Activated T-helper 9 cell treated with anti-CD3 and anti-CD28 coated beads, Interleukin-2, amount 50 U/mL, for 16 hours (primary cell): Measurements from ENCODE around the gene RPP25.
A peak's percentile ranks its signal among the peaks of the same experiment; 100 is the strongest.

Experiments
- DNase-seq: peaks from one replicate; pipeline ENCODE4 v3.0.0-alpha.2; 2020; ENCODE audit warnings: low read depth

The RPP25 gene, protein sequence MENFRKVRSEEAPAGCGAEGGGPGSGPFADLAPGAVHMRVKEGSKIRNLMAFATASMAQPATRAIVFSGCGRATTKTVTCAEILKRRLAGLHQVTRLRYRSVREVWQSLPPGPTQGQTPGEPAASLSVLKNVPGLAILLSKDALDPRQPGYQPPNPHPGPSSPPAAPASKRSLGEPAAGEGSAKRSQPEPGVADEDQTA

DNA sequence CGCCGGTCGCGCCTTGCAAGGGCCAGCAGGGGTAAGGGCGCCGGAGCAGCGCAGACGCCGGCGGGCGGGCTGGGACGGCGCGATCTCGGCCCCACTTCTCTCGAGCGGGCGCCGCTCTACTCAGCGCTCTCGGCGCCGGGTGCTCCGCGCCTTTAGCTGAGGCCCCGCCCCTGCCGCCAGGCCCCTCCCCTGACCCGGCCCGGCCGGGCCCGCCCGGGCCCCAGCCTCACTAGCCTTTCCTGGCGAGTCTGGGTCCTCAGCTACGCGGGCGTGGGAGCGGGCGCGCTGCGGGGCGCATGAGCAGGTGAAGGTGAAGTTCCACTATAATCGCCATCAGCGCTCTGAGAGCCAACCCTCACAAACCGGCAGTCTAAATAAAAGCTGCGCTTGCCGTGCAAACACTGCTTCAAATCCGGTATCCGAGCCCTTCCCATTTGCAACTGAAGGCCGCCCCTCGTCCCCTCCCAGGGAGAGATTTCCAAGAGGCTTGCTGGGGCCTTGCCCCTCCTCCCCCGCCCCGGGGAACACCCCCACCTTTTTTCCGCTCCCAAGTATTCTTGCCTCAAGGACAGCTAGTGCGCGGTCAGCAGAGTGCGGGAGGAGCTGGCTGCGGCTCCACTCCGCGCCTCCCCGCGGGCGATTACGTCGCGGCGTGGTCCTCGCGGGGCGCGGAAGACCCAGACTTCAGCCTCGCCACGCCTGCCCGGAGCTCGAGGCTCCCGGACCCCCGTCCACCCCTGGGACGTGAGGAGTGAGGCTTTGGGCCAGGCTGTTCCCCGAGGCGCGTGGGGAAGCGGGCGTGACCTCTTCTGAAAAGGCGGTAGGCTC is at the start of gene RPP25:
Gene RPP25 (minus strand): TSS at position 125 of the 828 bp plus-strand sequence. CDS start 189 bp downstream, outside the sequence.
- DNase-seq: peak; percentile 56

DNA sequence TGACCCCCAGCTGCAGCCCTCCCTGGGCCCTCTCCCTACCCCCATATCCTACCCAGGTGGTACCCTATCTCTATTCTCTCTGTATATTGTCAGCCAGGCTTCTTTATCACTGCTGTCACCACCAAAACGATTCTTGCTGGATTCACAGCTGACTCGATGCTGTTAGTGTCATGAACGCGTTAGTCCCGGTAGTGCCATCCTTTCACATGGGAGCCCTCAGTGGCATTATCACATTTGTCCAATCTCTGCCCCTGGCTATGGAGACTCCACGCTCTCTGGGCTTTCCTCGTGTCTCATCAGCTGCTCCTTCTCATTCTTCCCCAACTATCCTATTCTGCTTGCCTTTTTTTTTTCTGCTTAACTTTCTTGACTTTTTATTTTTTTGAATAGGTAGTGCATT is 45.8 kb upstream of the RPP25 start:
- no peak for DNase-seq

DNA sequence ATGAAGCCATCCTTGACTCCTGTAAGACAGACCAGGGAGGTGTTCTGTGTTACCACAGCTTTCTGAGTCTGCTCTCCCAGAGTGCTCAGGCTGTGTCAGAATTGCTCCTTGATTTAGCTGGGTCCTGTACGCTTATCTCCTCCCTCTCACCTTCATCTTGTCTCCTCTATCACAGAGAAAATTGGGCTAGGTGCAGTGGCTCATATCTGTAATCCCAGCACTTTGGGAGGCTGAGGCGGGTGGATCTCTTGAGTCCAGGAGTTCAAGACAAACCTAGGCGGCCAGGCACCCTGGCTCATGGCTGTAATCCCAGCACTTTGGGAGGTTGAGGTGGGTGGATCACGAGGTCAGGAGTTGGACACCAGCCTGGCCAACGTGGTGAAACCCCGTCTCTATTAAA is 44.7 kb upstream of the RPP25 start:
- no peak for DNase-seq

DNA sequence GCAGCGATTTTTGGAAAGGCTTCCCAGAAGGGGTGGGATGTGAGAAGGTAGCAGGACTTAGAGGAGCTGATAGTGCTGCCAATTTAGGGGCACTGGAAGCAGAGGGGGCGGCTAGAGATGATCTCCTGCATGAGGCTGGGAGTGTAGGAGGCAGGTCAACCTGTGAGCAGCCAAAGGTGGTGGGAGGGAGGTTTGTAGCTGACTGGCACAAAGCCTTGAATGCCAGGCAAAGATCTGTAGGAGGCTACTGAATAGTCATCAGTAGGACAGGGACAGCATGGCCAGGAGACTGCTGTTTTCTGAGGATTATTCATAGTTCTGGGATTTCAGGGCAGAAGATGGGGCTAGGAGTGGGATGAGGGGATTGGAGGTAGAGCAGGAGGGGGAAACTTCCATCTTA is 41.0 kb upstream of the RPP25 start:
- DNase-seq: no peak

DNA sequence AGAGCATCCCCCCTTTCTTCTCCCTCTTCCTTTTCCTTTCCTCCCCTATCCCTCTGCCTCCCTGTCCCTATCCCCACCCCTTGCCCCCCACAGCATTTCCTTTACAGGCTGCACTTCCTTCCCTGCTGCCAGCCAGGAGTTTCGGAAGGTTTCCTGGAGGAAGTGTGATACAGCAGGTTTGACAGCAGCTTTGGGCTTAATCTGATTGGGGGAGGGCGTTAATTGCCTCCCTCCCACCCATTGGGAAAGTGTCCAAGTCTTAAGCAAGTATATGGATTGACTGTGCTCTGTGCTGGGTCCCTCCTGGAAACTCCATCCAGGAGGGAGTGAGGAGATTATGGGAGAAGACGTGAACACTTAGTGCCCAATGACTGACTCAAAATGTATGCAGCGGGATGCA is 40.6 kb upstream of the RPP25 start:
- DNase-seq: no peak

DNA sequence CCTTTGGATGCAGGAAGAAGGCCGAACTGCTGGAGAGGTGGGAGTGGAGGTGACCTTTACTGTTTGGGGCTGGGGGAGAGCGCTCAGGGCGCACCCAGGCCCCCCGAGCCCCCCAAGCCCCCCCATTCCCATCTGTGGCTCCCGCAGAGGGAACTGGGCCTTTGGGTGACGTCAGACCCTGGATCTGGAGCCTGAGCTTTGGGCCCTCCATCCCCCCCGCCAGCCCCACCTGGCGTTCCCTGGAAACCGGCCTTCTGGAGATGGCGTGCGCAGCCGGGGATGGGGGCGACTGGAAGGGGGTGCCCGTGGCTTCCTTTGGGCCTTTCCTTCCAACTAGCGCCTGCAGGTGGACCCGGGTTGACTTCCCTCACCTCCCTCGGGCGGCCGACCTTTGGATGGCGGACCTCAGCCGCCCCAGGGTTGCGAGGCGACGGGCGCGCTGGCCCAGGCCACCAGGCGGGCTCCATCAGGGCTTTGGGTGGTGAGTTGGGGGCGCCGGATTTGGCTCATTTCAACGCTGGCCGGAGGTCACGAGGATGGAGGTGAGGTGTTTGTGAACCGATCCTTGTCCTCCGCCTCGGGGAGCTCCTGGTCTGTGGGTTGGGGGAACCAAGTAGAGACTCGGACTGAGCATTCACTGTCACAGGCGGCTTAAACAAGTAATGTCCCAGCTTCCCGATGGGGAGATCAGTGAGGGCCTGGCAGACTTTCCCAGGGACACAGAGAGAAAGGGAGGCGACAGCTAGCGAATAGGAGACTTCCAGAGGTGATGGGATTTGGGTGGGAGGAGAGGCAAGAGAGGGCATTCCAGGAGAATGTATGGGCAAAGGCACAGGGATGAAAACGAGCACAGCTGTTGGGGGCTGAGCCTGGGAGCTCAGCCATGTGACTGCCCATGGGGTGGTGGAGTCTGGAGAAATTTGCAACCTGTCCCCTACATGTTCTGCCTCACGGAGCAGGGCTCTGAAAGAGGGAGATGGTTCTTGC is 39.5 kb upstream of the RPP25 start:
- no peak for DNase-seq

DNA sequence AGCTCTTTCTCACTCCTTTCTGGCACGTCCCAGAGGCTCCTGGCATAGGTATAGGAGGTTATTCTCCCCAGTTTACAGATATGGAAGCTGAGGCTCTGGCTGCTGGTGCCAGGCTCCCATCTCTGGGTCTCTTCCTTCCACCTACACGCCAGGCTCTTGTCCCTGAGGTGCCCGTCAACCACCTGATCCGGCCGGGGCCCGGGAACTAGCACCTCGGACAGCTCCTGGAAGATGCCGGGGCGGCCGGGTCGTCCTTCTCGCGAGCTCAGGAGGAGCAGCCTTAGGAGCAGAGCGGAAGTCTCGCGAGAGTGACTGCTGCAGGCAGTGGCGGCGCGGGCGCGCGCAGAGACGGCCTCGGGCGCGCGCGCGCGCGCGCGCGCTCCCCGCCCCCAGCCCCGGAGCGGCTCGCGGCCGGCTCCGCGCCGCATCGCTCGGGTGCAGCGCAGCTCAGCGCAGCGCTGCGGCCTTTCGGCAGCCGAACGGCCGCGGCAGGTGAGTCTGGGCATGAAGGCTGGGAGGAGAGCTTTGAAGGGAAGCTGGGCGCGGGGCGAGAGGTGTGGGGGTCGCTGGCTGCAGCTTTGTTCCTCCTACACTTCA is 38.7 kb upstream of the RPP25 start, which contains the start of gene SCAMP5:
Gene SCAMP5 (plus strand): TSS at position 382 of the 597 bp plus-strand sequence. CDS start 16,277 bp downstream, outside the sequence.
- DNase-seq: peak; percentile 79

DNA sequence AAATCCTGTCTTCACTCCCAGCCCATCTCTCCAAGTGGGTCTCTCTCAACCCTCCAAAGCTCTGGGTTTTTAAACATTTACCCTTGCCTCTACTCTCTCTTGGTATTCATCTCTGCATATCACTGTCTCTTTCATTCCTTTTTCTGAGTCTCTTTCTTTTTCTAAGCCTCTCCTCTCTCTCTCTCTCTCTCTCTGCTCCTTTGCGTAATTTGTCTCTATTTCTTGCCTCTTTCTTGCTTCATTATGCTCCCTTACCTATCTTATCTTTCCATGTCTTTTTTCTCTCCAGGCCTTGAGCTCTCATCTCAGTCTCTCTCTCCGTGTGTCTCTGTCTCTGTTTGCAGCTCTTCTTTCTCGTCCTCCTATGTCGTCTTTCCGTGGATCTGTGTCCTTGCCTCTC is 38.1 kb upstream of the RPP25 start:
- DNase-seq: no peak

DNA sequence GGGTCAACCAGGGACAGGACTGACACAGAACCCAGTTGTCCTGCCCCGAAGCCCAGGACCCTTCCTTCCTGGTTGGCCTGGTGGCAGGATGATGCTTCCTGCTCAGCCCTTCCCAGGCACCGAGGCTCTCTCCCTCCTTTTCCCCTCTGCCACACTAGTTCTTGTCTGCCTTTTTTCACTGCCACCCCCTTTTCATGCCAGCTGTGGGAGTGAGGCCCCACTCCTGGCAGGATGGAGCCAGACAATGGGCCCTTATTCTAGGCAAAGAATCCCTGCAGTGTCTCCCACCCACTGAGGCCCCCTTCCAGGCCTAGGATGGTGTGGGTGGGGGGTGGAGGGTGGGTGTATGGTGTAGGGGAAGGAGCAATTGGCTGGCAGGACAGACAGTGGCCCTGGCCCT is 37.7 kb upstream of the RPP25 start:
- DNase-seq: no peak

DNA sequence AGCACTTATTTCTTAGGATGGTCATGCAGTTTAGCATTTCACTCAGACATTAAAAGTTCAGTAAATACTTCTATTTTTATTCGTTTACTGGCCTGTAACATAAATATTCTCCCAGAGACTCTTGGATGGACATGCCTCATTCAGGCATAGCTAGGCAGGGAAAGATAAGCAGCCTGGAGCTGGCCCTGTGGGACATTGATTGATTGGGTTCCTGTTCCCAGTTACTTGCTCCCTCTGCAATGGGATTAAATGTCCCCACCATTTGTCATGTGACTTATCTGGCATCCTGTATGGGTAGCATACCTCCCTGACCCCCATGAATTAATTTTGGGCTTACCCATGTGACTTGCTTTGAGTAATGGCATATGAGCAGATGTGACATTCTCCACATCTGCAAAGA is 36.0 kb upstream of the RPP25 start:
- no peak for DNase-seq

DNA sequence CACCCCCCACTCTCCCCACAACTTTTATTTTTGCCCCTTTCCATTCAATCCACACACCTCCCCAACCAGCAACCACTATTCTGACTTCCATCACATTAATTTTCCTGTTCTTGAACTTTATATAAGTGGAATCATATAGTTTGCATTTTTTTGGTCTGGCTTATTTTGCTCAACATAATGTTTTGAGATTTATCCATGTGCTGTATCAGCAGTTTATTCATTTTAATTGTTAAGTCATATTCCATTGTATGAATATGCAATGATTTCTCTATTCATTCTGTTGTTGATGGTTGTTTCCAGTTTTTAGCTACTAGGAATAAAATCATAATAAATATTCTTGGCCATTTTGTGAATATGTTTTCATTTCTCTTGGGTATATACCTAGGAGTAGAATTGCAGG is 33.0 kb upstream of the RPP25 start:
- no peak for DNase-seq

DNA sequence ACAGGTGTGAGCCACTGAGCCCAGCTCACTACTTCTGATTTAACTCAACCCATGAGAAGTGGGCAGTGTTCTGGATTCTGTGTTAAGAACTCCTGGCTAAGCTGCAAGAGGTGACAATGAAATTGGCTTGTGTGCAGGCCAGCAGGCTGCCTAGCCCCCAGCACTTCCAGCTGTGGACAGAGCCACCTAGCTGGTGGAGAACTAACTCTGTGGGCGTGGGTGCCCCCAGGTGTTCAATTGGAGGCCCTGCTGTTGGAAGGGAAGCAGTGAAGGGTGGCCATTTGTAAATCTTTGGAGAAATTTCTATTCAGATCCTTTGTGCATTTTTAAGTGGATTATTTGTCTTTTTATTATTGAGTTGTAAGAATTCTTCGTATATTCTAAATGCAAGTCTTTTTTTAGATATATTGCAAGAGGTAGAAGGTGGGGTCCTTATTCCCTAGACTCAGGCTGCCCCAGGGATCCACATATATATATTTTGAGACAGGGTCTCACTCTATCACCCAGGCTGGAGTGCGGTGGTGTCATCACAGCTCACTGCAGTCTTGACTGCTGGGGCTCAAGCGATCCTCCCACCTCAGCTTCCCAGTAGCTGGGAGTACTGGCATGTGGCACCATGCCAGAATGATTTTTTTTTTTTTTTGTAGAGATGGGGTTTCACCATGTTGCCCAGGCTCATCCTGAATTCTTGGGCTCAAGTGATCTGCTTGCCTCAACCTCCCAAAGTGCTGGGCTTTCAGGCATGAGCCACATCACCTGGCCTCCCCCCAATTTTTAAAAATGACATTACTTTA is 31.6 kb upstream of the RPP25 start:
- no peak for DNase-seq

DNA sequence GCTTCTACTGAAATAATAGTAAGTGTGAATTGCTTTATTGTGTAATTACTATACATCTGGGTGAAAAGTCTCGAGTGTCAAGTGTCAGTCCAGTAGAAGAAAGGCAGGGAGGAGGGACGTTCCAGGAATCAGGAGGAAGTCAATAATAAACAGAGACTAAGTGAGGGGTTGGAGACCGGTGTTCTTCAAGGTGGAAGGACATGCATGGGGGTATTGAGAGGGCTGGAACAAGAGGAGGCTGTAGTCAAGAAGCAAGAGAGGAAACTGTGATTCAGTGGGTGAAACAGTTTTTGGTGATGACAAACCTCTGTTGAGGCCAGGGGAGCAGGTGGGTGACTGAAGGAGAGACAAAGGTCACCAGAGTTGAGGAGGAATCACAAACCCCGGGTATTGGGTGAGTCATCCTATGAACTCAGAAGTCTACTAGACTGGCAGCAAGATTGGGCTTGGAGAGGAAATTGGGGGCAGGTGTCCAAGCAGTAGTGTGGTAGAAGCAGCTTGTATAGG is 27.2 kb upstream of the RPP25 start:
- no peak for DNase-seq

DNA sequence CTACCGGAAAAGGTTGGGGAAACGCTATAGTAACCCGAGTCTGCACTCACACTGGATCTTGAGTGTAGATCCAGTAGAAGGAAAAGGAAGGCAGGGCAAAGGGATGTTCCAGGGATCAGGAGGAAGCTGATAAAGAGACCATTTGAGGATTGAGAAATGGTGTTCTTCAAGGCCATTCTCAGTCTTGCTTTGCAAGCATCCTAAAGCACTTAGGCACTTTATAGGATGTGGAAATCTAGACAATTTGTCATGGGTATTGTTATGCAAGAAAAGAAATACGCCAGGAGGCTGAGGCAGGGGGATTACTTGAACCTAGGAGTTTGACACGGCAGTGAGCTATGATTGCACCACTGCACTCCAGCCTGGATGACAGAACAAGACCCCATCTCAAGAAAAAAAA is 25.6 kb upstream of the RPP25 start:
- no peak for DNase-seq

DNA sequence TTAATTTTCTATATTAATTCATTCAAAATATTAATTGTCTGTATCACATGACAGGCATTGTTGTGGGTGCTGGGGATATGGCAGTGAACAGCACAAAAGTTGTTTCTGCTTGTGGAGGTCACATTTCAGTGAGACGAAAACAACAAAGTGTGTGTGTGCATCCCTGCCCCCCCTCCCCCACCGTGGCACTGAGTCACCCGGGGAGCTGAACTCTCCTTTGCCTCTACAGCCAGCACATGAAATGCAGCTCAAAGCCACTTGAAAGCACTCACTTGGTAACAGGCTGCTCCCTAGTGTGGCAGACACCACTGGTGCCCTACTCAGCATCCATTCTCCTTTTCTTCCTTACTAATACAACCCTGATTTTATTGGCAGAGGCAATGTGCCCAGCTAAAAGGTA is 21.9 kb upstream of the RPP25 start:
- no peak for DNase-seq

DNA sequence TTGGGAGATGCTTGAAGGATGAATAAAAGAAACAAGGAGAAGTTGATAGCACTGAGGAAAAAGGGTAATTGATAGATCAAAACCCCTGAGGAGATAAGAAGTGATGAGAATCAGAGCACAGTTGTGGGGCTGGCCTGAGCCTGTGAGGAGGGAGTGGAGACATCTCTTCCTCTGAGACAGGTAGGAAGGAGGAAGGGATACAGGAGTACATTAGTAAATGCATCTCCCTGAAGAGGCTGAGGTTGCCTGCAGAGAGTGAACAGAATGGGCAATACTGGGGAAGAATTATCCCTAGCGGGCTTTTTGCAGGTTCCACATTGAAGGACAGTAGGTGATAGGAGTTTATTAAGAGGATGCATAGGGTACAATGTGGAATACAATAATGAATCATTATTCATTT is 21.5 kb upstream of the RPP25 start:
- DNase-seq: no peak

DNA sequence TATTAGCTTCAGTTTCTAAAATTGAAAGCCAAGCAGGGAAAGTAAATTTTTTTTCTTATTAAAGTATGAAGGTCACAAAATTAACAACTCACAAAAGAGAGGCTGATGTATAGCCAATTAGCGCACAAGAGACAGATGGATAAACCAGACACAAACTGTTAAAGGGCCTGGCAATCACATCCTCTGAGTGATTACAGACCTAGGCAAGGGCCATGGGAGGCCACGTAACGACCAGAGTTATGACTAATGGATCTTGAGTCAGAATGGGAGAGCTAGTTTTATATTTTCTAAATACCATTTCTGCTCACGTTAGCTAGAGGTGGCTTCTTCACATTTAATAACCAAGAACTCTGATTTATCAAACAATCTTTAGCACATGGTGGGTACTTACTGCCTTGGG is 21.0 kb upstream of the RPP25 start:
- no peak for DNase-seq

DNA sequence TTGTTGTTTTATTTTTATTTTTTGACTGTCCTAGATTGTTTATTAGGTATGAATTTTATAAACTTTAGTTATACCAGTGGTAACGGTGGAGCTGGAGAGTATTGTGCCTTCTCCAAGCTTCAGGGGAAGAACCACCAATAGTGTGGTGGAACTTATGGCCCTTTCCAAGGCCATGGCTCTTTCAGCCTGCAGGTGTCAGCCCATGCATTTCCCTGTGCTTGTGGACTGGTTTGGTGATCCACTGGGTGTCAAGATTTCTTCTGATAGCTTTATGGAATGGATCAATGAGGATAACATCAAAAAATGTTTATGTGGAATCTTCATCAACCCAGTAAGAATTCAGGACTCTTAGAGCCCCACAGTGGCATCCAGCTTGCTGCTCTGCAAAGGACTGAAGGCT is 19.6 kb upstream of the RPP25 start:
- no peak for DNase-seq

DNA sequence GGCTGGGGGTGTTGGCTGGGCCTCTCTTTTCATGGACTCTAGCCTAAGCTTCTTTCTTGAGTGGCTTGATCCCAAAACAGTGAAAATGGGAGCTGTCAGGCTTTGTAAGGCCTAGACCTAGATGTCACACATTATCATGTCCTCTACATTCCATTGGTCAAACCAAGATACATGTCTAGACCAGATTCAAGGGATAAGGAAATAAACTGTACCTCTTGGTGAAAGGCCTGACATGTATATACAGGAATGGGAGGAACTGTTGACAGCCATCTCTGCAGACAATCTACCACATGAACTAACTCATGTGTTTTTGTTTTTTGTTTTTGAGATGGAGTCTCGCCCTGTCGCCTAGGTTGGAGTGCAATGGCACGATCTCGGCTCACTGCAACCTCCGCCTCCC is 11.1 kb upstream of the RPP25 start:
- DNase-seq: no peak

DNA sequence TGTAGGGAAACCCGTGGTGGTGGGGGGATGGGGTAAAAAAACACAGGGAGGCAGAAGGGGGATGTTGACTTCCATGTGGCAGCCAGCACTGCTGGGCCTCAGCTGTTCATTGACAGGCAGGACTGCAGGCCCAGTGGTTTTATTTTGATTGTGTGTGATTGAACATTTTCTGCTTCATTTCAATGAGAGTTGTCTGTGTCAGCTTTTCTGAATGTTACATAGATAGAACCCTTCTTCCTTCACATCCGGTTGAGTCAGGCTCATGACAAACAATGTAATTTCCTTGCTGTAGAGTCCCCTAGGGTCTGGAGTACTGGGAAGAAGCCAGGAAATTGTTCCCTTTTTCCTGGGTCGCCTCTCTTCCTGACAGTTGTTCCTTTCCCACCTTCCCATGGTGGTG is 8.2 kb upstream of the RPP25 start:
- no peak for DNase-seq

DNA sequence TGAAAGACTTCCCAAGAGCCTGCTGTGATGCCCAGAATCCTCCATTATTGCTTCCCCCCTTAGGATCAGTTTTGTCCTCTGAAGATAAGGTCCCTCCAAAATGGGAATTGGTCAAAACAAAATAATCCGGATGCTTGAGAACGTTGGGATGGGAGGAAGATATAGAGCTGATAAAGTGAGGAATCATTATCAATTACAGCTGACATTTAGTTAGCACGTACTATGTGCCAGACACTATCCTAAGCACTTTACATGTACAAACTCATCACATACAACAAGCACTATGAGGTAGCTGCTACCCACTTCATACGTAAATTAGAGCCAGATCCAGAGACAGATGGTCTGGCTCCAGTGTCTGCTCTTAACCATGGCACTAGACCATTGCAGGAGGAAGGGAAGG is 6.6 kb upstream of the RPP25 start:
- DNase-seq: no peak
